Fibroblast of lung (primary cell): ENCODE measurements around the gene HCFC1. TPM values are rescaled to one million over a fixed set of nuclear protein-coding genes. Genes with fewer than 3 reads are reported as not detected.

Experiments
- DNase-seq, 2 donors: peaks; one replicate each; pipeline versions ENCODE4 v3.0.0 to v3.0.0-alpha.2; 2010; ENCODE audit warnings: low read depth in 2 of 2
- H2AFZ ChIP-seq: 2 replicates; pipeline ENCODE4 v1.5.1; 2012; ENCODE audit warnings: low read length, control low read depth, inconsistent platforms
- H3K27ac ChIP-seq: 2 replicates; pipeline ENCODE4 v1.5.1; 2011; ENCODE audit warnings: low read length, control low read depth; ENCODE audit not compliant: insufficient read depth
- H3K27me3 ChIP-seq: 2 replicates; pipeline ENCODE4 v1.5.1; 2011; ENCODE audit warnings: mild to moderate bottlenecking, low read length; ENCODE audit not compliant: control insufficient read depth, insufficient read depth
- H3K36me3 ChIP-seq: 2 replicates; pipeline ENCODE4 v1.5.1; 2011; ENCODE audit warnings: low read length; ENCODE audit not compliant: control insufficient read depth, insufficient read depth
- H3K4me1 ChIP-seq: 2 replicates; pipeline ENCODE4 v1.5.1; 2011; ENCODE audit warnings: low read length; ENCODE audit not compliant: control insufficient read depth, insufficient read depth; ENCODE audit errors: extremely low read depth
- H3K4me2 ChIP-seq: 2 replicates; pipeline ENCODE4 v1.5.1; 2011; ENCODE audit warnings: low read length, control low read depth; ENCODE audit not compliant: insufficient read depth; ENCODE audit errors: extremely low read depth
- H3K4me3 ChIP-seq, 4 experiments: fragments of 200-600 bp in 1 of 4; sonication (generic) in 1 of 4; replicated peaks in 1 of 4; 2 replicates each; pipeline ENCODE4 v1.5.1; 2011 to 2016; ENCODE audit warnings: low read length in 4 of 4, low read depth in 3 of 4, mild to moderate bottlenecking in 3 of 4, control low read depth in 2 of 4, inconsistent platforms in 1 of 4, mixed read lengths in 1 of 4; ENCODE audit not compliant: insufficient read depth in 1 of 4; ENCODE audit errors: control extremely low read depth in 1 of 4
- H3K79me2 ChIP-seq: 2 replicates; pipeline ENCODE4 v1.5.1; 2012; ENCODE audit warnings: mild to moderate bottlenecking, low read length, inconsistent platforms; ENCODE audit not compliant: control insufficient read depth, insufficient read depth
- H3K9ac ChIP-seq: 2 replicates; pipeline ENCODE4 v1.5.1; 2011; ENCODE audit warnings: mild to moderate bottlenecking, low read length, control low read depth; ENCODE audit not compliant: insufficient read depth
- H3K9me3 ChIP-seq: 2 replicates; pipeline ENCODE4 v1.5.1; 2012; ENCODE audit warnings: low read depth, low read length; ENCODE audit not compliant: control insufficient read depth, insufficient read depth
- H4K20me1 ChIP-seq: 2 replicates; pipeline ENCODE4 v1.5.1; 2011; ENCODE audit warnings: low read length; ENCODE audit not compliant: control insufficient read depth, insufficient read depth; ENCODE audit errors: extremely low read depth
- EZH2 ChIP-seq: IDR thresholded peaks from 2 replicates; pipeline ENCODE4 v1.5.1; 2012; ENCODE audit warnings: low read length, control low read depth, mild to moderate bottlenecking; ENCODE audit errors: missing control alignments
- polyA plus RNA-seq, 2 donors: library from polyadenylated mRNA; depleted of rRNA in 1 of 2; stranded (reverse) in 1 of 2; unstranded in 1 of 2; fragments of >200 nt; gene quantifications; 2 replicates each; pipeline ENCODE4 v1.2.1, GENCODE V29; 2011 to 2012; ENCODE audit warnings: missing spikeins in 1 of 2
- total RNA-seq: library from RNA; depleted of rRNA; stranded (reverse); fragments of >200 nt; gene quantifications from 2 replicates; pipeline ENCODE4 v1.2.1, GENCODE V29; 2014
- TF ChIP-seq, protein P1 (sequence below), 2 donors: IDR thresholded peaks in 1 of 2; conservative IDR thresholded peaks in 1 of 2; 1 replicate in 1 of 2; 2 replicates in 1 of 2; pipeline ENCODE4 v1.5.1; 2011 to 2012; ENCODE audit warnings: low read length in 2 of 2, control low read depth in 1 of 2, inconsistent platforms in 1 of 2, low read depth in 1 of 2, mild to moderate bottlenecking in 1 of 2

HCFC1 gene
- total and polyA plus RNA-seq, 2 donors (not counting 1 experiment from before 2014, with no cell fraction given), result 3.0 to 10.2 TPM

DNA sequence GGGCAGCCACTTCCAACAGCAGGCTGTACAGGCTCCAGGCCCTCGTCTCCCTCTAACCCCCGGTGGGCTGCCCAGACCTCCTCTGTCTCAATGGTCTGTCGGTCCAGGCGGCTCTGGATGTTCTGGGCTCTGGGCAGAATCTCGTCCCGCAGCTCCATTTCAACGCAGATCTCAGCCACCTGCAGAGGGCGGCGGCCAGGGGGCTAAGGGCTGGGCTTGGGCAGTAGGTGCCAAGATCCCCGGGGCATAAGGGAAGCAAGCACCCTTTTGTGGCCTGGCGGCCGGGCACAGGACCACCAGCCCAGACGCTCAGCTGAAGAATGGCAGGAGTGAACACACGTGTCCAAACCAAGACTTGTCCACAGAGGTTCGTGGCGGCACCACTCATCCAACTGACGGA, 57.9 kb downstream of the HCFC1 start:
- Histone ChIP-seq H2AFZ (no peak overlapping the region), H3K79me2 (no peaks in the 10 kb centered on the region), H3K36me3 (no peaks in the 10 kb centered on the region), H3K27ac (no peak overlapping the region), H3K27me3 (no peaks in the 10 kb centered on the region), H3K9ac (no peak overlapping the region), H3K4me3 (no peak overlapping the region), H3K9me3 (no peaks in the 10 kb centered on the region), H4K20me1 (no peaks in the 10 kb centered on the region), H3K4me1 (no peaks in the 10 kb centered on the region), H3K4me2 (no peak overlapping the region)
- DNase-seq, result no peak
- TF ChIP-seq, protein P1, sequence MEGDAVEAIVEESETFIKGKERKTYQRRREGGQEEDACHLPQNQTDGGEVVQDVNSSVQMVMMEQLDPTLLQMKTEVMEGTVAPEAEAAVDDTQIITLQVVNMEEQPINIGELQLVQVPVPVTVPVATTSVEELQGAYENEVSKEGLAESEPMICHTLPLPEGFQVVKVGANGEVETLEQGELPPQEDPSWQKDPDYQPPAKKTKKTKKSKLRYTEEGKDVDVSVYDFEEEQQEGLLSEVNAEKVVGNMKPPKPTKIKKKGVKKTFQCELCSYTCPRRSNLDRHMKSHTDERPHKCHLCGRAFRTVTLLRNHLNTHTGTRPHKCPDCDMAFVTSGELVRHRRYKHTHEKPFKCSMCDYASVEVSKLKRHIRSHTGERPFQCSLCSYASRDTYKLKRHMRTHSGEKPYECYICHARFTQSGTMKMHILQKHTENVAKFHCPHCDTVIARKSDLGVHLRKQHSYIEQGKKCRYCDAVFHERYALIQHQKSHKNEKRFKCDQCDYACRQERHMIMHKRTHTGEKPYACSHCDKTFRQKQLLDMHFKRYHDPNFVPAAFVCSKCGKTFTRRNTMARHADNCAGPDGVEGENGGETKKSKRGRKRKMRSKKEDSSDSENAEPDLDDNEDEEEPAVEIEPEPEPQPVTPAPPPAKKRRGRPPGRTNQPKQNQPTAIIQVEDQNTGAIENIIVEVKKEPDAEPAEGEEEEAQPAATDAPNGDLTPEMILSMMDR (conservative IDR thresholded peaks at IDR 0.05 in 1 of 2, IDR thresholded peaks at IDR 0.05 in 1 of 2; ENCODE audit: low read depth in 1 of 2, low read length in 2 of 2), result no peak
- TF ChIP-seq EZH2, result no peak

DNA sequence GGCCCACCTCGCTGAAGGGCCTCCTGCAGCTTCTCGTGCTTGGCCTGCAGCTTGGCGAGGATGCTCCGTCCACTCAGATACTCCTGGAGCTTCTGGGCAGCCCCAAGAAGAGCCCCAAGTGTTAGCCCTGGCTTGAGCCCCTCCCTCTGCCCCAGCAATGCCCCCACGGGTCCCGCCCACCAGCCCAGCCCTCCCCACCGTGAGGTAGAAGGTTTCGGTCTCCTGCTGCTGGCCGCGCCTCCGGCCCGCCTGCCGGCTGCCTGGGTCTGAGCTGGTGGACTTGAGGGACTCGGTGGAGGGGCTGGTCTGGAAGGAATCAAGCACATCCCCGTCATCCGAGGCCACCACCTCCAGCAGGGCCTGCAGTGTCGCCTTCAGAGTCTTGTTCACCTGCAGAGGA, 58.4 kb downstream of the HCFC1 start:
- H3K4me1 ChIP-seq, result no peaks in the 10 kb centered on the region
- no peak overlapping the region for H2AFZ ChIP-seq
- DNase-seq, result no peak
- no peak overlapping the region for H3K27ac ChIP-seq
- no peaks in the 10 kb centered on the region for H3K9me3 ChIP-seq
- no peaks in the 10 kb centered on the region for H3K79me2 ChIP-seq
- TF ChIP-seq EZH2, result no peak
- TF ChIP-seq, protein P1 (conservative IDR thresholded peaks at IDR 0.05 in 1 of 2, IDR thresholded peaks at IDR 0.05 in 1 of 2; ENCODE audit: low read depth in 1 of 2, low read length in 2 of 2), result no peak
- H3K4me2 ChIP-seq, result no peak overlapping the region
- no peaks in the 10 kb centered on the region for H3K27me3 ChIP-seq
- H3K9ac ChIP-seq, result no peak overlapping the region
- H3K36me3 ChIP-seq, result no peaks in the 10 kb centered on the region
- no peaks in the 10 kb centered on the region for H4K20me1 ChIP-seq
- H3K4me3 ChIP-seq, result no peak overlapping the region

DNA sequence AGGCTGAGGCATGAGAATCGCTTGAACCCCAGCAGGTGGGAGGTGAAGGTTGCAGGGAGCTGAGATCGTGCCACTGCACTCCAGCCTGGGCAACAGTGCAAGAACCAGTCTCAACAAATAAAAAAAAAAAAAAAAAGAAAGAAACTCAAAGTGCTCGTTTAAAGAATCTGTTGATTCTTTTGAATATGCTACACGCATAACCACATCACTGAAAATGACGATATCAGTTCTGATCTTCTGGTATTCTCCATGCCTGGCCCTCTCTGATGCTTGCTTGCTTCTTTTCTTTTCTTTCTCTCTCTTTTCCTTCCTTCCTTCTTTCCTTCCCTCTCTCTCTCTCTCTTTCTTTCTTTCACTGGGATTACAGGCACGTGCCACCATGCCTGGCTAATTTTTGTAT, 59.8 kb downstream of the HCFC1 start:
- Histone ChIP-seq H3K4me1 (no peaks in the 10 kb centered on the region), H3K9me3 (no peaks in the 10 kb centered on the region), H3K9ac (no peak overlapping the region), H3K79me2 (no peaks in the 10 kb centered on the region), H3K4me3 (no peak overlapping the region), H2AFZ (no peak overlapping the region), H3K27me3 (no peaks in the 10 kb centered on the region), H3K36me3 (no peaks in the 10 kb centered on the region), H4K20me1 (no peaks in the 10 kb centered on the region), H3K27ac (no peak overlapping the region), H3K4me2 (no peak overlapping the region)
- TF ChIP-seq EZH2, result no peak
- TF ChIP-seq, protein P1 (conservative IDR thresholded peaks at IDR 0.05 in 1 of 2, IDR thresholded peaks at IDR 0.05 in 1 of 2; ENCODE audit: low read depth in 1 of 2, low read length in 2 of 2), result no peak
- DNase-seq, result no peak
